Prostate gland (tissue), 2 donors: Measurements from ENCODE around the gene GPR82.
"Not testable (repeated sequence)": the region's sequence is repeated elsewhere in the genome, so short reads cannot be mapped to it uniquely, and the experiment has no call there.

ENCODE experiments used
- POLR2A ChIP-seq: fragments of 450-650 bp; IDR thresholded peaks from one replicate; pipeline ENCODE4 v1.6.1; 2016; ENCODE audit warnings: antibody characterized with exemption, mild to moderate bottlenecking
- TF ChIP-seq, protein P1 (sequence below), 4 experiments: fragments of 200-600 bp in 2 of 4; fragments of 450-650 bp in 2 of 4; sonication (generic) in 2 of 4; IDR thresholded peaks; 1 replicate in 3 of 4; 2 replicates in 1 of 4; pipeline ENCODE4 v1.5.1; 2016 to 2019; ENCODE audit warnings: antibody characterized with exemption in 4 of 4, mild to moderate bottlenecking in 2 of 4, moderate library complexity in 2 of 4

DNA sequence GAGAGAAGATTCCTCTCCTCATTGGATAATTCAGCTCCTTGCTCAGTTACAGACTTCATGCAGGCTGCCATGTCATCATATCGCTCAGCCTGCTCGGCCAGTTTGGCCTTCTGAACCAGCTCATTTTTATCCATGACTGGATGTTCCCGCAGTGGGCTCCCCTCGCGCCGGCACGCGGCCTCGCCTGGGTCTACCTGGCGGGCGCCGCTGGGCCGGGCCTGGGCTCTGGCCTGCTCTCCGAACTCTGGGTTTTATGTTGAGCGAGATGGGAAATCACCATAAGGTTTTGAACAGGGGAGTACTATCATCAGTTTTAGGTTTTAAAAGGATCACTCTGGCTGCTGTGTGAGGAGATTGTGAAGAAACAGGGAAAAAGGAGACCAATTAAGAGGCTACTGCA lies 47.6 kb upstream of the GPR82 start:
- TF ChIP-seq, protein P1, sequence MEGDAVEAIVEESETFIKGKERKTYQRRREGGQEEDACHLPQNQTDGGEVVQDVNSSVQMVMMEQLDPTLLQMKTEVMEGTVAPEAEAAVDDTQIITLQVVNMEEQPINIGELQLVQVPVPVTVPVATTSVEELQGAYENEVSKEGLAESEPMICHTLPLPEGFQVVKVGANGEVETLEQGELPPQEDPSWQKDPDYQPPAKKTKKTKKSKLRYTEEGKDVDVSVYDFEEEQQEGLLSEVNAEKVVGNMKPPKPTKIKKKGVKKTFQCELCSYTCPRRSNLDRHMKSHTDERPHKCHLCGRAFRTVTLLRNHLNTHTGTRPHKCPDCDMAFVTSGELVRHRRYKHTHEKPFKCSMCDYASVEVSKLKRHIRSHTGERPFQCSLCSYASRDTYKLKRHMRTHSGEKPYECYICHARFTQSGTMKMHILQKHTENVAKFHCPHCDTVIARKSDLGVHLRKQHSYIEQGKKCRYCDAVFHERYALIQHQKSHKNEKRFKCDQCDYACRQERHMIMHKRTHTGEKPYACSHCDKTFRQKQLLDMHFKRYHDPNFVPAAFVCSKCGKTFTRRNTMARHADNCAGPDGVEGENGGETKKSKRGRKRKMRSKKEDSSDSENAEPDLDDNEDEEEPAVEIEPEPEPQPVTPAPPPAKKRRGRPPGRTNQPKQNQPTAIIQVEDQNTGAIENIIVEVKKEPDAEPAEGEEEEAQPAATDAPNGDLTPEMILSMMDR (IDR thresholded peaks at IDR 0.05): not testable (repeated sequence)
- TF ChIP-seq POLR2A: not testable (repeated sequence)
